GM18508 (cell line): ENCODE data around the gene CACTIN.
"Not testable (repeated sequence)": the region's sequence is repeated elsewhere in the genome, so short reads cannot be mapped to it uniquely, and the experiment has no call there.

Experiments used
- ATAC-seq: cut with Tn5 transposase; IDR thresholded peaks from one replicate; pipeline ENCODE4 v1.9.1; 2021; ENCODE audit warnings: moderate number of reproducible peaks; ENCODE audit not compliant: insufficient read depth, unreplicated experiment

Gene CACTIN

DNA sequence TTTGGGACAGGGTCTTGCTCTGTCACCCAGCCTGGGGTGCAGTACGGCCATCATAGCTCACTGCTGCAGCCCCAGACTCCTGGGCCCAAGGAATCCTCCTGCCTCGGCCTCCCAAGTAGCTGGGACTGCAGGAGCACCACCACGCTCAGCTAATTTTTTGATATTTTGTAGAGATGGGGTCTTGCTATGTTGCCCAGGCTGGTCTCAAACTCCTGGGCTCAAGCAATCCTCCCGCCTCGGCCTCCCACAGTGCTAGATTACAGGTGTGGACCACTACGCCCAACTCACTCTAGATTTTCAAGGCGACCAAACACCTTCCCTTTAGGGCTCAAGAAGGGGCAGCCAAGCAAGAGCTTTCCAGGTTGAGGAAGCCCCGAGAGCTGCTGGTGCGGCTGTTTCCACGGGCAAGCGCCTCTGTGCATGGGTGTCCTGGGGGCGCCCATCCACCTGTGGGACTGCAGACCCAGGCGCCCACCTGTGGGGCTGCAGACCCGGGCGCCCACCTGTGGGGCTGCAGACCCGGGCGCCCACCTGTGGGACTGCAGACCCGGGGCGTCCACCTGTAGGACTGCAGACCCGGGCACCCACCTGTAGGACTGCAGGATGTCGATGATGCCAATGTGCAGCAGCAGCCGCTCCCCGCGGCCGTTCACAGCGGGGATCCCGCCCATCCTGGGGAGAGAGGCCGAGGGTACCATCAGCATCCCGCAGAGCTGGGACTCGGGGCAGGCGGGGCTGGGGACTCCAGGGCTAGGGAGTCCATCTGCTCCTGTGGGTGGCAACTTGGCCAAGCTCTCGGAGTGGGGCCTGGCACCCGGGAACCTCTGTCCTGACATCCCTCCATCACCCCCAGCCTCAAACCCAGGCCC is 21.7 kb upstream of the CACTIN start:
- no peak for ATAC-seq

DNA sequence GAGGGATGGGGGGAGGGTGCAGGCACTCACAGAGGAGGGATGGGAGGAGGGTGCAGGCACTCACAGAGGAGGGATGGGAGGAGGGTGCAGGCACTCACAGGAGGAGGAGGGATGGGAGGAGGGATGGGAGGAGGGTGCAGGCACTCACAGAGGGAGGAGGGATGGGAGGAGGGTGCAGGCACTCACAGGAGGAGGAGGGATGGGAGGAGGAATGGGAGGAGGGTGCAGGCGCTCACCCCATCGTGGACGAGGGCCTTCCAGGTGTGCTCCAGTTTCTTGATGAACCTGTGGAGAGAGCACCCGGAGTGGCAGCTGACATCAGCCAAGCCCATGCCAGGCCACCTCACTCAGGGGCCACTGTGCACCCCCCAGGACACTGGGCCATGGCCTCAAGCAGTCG is 20.5 kb upstream of the CACTIN start:
- ATAC-seq = not testable (repeated sequence)

DNA sequence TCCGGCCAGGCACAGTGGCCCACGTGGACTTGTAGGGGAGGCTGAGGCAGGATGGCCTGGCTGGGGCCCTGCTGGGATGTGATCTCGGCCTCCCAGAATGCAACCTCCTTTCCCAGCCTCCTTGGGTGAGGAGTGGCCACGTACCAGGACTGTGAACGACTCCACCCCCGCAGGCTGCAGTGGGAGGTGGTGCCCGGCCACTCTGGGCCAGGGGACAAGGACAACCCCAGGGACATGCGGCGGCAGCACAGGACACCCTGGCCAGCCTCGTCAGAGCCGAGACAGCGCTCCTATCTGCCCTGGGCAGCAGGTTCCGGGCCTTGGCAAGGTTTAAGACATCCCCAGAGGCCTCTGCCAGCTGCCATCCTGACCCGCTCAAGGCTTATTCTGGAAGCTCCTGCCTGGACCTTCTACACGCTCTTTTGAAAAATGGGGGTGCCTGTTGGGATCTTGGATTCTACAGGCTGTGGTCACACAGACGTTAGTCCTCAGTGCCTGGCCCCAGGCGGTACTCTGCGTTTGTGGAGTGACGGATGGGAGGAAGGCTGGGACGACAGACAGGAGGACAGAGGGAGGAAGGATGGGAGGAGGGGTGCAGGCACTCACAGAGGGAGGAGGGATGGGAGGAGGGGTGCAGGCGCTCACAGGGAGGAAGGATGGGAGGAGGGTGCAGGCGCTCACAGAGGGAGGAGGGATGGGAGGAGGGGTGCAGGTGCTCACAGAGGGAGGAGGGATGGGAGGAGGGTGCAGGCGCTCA is 19.9 kb upstream of the CACTIN start:
- ATAC-seq = no peak

DNA sequence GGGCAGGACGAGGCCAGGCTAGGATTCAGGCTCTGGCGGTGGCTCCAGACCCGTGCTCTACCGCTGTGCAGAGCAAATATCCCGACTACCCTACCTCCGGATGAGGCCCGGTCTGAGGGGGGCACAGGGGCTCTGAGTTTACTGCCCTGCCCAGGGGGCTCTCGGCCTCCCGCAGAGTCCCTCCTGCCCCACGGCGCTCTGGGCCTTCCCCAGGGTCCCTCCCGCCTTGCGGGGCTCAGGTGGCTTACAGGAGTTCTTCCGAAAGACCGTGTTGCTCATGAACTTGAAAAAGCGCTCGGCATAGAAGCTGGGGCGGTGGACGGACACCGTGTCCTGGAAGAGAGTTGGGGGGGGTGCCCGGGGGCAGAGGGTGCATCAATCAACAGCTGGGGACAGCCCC is 19.1 kb upstream of the CACTIN start:
- ATAC-seq = no peak

DNA sequence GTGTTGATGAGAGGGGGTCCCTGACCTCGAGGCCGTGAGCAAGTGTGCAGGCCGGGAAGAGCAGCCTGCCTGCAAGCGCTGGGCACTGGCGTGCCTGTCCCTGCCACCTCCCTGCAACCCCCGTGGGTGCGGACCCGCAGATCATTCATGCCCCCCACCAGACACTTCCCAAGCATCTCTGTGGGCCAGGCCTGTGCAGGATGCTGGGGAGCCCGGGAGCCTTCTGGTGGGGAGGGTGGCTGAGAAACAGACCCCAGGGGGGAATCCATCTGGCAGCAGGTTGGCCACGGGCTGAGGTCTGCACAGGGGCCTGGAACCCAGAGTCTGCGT is 18.4 kb upstream of the CACTIN start:
- ATAC-seq = no peak

DNA sequence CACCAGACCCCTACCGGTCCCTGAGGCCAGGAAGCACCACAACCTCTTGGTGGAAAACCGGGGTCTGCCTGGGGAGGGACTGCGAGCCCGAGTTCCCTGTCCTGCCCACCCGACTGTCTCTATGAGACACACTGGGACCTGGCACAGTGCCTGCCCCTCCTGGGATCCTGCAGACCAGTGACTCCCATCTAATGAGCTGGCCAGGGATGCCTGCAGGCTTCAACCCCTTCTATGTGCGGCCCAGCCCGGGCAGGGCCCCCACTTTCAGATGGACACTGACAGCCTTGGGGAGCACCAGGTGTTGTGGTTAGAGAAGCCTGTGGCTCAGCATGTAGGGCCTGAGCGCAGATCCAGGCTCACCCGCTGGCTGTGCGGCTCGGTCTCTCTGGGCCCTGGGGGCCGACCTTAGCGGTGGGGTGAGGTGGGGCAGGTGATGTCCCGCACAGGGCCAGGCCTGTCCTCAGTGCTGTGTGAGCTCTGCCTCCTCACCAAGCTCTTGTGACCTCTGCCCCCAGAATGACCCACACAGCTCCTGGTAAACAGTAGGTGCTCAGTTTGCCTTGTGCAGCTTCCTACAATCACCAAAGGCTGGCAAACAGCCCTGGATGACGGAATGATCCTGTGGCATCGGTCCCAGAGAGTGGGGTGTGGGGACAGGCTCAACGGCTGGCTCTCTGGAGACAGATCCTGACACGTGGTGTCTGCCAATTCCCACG is 17.9 kb upstream of the CACTIN start:
- no peak for ATAC-seq

DNA sequence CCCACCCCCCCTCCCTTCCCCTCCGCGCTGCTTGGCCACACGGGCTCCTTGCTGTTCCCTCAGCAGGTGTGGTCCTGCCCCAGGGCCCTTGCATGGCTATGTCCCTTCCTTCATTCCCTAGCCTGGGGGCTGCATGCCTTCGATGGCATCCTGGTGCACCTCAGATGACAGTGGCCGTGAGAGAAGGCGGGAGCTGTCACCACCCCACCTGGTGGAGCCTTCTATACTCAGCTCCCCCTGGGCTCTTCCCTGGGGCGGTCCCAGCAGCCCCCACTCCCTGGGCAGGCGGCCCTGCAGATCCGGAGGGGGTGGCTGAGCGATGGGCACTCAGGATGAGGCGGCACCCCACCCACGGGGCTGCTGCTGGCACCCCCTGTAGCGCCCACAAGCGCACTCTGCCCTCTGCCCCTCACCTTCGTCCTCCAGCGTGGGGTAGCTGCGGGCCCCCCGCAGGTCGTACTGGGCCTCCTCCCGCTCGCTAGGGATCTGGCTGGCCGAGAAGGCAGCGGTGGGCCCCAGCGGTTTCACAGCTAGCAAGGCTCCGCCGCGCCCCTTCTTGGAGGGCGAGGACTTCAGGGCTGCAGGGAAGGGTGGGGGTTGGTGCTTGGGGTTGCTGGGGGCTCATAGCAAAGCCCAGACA is 17.2 kb upstream of the CACTIN start:
- no peak for ATAC-seq

DNA sequence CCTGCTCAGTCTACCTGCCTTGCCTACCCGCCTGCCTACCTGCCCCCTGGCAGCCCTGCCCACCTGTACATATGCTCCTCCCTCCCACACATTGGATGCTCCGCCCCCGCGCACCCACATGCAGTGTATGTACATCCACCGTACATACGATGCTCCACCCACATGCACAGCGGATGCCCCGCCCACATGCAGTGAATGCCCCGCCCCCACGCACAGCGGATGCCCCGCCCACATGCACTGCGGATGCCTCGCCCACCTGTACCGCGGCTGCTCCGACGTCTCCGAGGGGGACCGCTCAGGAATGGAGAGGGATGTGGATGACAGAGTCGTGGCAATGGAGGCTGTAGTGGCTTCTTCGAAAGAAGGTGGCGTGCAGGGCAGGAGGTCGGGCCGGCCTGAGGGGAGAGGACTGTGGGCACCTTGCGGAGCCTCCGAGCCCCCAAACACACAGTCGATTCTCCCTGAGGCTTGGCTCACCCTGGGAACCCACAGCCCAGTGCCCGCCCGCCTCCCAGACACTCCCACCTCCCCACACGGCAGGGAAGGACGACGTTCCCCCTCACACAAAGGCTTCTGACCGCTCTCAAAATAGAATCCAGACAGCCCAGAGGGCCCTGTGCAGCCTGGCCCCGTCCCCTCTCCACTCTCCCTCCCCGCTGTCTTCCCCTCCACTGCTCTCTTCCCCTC is 16.5 kb upstream of the CACTIN start:
- ATAC-seq = no peak

DNA sequence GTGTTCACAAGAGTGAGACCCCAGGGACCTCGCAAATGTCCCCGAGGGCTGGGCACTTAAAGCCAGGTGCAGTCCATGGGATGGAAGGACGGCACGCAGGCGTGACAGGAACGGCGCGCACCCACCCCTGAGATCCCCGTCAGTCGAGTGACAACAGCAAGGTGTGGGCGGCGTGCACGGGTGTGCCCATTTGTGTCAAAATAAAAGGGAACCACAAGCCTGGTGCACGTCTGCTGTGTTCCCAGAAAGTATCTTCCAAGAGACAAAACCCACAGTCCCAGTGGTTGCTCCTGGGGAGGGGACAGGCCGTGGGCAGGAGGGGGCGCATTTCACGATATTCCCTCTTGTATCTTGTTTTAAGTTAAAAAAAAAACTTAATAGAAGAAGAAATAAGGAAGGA is 15.7 kb upstream of the CACTIN start:
- ATAC-seq = no peak

DNA sequence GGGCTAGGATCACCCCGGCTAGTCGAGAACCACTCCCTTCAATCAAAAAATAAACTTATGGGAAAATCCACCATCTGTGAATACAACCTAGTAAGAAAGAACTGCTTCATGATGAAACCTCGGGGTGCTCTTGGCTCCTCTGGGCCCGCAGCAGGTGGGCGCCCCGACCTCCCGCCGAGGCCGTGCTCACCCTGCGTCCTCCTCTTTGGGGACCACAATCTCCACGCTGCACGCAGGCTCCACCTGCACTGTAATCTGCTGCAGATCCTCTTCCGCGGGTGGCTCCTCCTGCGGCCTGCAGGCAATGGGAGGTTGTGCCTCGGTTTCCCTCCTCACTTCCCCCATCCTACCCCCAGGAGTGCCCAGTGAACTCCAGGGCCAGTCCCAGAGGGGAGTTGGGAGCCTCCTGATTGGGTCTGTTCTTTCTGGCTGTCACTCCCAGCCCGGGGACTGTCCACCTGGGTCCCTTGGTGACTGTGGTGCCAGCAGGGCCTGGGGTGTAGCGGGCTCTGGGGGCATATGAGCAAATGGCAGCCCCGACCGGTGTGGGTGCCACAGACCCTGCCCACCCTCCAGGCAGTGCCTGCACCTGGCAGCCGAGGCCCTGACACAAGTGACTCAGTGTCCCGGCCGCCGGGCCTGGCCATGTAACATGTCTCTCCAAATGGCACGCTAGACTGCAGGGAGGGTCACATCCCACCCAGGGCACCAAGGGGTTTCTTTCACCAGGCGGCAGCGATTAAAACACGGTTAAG is 15.1 kb upstream of the CACTIN start:
- ATAC-seq = no peak

DNA sequence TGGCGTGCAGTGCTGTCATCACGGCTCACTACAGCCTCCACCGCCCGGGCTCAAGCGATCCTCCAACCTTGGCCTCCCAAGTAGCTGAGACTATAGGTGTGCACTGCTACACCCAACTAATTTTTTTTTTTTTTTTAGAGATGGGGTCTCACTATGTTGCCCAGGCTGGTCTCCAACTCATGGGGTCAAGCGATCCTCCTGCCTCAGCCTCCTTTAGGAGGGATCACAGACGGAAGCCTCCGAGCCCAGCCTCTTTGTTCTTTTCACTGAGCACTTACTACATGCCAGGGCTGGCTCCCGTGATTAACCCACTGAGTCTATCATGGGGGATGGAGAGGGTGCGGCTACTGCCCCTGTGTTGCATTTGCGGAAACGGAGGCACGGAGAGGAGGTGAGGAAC is 12.9 kb upstream of the CACTIN start:
- ATAC-seq = no peak

DNA sequence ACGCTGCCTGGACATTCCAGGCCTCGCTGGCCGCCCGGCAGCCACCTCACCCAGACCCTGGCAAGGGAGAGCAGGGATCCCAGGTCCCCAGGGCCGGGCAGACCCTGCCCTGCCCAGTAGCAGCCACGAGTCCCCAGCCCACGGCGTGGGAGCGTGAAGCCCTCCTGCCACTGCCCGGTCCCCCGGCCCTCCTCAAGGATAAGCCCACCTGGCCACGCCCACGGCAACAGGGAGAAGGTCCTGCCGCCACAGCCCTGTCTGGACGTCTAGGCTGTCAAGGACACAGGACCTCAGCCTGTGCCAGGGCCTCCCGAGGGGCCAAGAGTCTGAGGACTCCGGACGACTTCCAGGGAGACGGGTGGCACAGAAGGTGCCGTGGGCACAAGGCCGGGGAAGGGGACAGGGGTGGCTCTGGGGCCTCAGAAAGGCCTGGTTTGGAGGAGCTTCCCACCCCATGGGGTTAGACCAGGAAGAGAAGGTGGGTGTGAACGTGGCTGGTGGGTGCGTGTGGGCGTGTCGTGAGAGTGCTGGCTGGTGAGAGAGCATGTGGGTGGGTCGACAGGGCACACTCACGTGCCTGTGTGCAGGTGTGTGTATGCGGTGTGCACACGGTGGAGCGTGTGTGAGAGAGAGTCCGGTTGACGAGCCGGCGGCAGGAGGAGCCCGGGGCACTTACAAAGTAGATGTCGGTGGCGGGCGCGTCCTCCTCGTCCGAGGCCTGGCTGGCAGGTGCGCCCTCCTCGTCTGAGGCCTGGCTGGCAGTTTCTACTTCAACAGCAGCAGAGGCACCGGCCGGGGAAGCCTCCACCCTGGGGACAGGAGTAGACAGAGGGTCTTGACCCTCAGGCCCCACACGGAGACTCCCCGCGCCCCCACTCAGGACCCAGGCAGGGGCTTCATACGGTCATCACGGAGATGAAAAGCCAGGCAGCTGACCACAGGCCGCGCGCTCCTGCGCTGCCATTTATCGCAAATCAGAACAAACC is 11.9 kb upstream of the CACTIN start:
- no peak for ATAC-seq

DNA sequence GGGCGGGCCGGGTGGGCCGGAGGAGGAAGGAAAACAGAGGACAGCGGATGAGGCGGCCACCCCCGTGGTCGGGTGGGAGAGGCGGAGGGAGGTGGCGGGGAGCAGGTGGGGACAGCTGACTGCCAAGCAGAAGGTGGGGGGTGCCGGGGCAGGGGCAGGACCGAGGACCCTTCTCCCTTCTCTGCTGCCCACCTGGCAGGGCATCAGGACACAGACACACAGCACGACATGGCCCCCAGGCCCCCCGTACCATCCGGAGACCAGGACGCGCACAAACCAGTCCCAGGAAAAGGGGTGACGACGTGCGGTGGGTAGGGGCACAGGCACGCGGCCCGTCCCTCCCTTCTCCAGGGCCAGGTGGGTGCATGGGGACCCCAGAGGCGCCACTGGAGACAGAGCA is 11.0 kb upstream of the CACTIN start:
- no peak for ATAC-seq

DNA sequence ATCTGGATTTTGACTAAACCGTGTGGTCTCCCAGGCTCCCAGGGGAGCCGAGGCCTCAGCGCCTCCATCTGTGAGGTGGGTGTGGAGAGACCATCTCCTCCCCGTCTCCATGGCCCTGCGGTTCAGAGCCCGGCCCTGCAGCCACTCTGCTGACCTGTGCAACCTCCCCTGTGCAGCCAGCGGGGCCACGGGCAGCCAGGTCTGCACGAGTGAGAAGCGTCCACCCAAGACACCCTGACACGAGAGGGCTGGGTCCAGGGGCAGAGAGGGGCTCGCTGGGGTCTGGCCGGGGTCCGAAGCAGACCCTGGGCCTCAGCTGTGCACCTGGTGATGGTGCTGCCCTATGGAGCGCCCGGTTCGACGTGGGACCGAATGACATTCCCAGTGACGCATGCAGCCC is 10.4 kb upstream of the CACTIN start:
- ATAC-seq = no peak

DNA sequence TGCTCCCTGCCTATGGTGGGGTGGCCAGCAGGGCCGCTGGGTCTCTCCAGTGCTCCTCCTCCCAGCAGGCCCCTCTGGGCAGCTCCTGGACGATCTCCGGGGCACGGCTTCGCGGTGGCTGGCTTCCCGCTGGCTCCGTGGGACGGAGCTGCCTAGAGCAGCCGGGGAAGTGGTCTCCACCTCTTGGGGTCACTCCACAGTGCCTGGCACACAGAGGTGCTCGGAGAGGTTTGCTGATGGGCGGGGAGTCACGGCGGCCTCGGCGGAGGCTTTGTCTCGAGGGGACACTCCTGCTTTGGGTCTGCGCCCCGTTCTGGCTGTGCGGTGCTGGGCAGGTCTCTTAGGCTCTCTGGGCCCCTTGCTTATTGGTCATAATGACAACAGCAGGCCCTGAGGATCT is 9.9 kb upstream of the CACTIN start:
- ATAC-seq = no peak

DNA sequence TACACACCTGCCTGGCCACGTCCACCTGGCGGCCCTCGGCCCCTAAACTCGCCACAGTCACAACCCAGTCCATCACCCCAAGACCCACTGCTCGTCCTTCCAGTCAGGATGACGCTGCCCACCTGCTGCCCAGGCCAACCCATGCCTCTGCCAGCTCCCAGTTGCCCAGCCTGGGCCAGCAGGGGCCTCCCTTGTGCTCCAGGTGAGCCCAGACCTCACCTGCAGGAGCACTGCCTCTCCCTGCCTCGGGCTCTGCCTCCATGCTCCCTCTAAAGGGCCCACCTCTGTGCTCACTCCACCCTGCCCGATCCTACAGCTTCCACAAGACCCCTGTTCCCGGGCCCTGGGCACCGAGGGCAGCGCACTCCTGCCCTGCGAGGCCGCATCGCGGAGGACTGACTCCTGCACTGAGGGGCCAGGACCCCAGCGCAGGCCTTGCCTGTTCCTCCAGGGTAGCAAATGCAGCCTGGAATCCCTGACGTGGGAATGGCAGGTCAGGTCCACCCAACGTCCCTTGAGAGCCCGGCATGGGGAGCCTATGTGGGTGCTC is 8.0 kb upstream of the CACTIN start:
- ATAC-seq = no peak

DNA sequence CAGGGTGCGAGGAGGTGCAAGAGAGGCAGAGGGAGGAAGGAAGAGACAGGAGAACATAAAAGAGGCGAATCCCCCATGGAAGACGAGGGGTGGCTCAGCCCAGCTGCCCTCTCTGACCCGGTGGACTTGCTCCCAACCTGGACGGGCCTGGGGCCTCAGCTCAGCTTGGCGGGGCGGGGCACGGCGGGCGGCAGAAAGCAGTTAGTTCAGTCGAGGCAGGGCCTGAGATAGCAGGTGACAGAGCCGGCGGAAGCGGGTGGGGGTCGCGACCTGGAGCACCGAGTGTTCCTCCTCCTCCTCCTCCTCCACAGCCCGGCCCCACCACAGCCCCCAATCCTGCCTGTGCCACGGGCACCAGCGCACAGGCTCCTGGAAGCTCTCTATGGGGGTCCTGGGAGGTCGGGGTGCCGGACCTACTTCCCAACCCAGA is 7.0 kb upstream of the CACTIN start:
- no peak for ATAC-seq
